ENCODE measurements around the gene PRRG4.

Gene PRRG4

GRCh38 chr11:32851251-32851650 is 21.5 kb downstream of the PRRG4 start:
- Histone ChIP-seq H2AK5ac (ENCODE audit: low read depth, low read length) (no peak overlapping the region), H2BK5ac (ENCODE audit: low read length) (no peak overlapping the region), H3K27me3 (ENCODE audit: control insufficient read depth in 3 of 3, insufficient read depth in 3 of 3, low read depth in 1 of 3, low read length in 3 of 3) (no peaks in the 10 kb centered on the region), H3K79me1 (ENCODE audit: low read depth, low read length) (no peaks in the 10 kb centered on the region), H2BK12ac (ENCODE audit: low read length) (no peak overlapping the region), H4K8ac (ENCODE audit: low read depth, low read length) (no peak overlapping the region), H3K27ac (replicated peaks; ENCODE audit: low read length) (no peak overlapping the region), H3K4me2 (ENCODE audit: insufficient read depth, low read length, poor library complexity, severe bottlenecking) (no peak overlapping the region), H3K4me1 (ENCODE audit: control insufficient read depth in 2 of 2, insufficient read depth in 1 of 2, low read depth in 1 of 2, low read length in 2 of 2) (no peaks in the 10 kb centered on the region), H3K36me3 (replicated peaks in 1 of 2; ENCODE audit: control insufficient read depth in 2 of 2, insufficient read depth in 2 of 2, low read length in 2 of 2) (no peaks in the 10 kb centered on the region), H2AFZ (ENCODE audit: low read length) (no peak overlapping the region), H2BK15ac (ENCODE audit: low read length) (no peak overlapping the region), H3K18ac (ENCODE audit: low read length) (no peak overlapping the region), H2BK120ac (ENCODE audit: low read depth, low read length) (no peak overlapping the region), H3K4ac (ENCODE audit: low read length) (no peak overlapping the region), H3K23ac (ENCODE audit: low read depth, low read length, poor library complexity) (no peak overlapping the region), H3K9ac (ENCODE audit: low read depth, low read length, poor library complexity) (no peak overlapping the region), H3K4me3 (ENCODE audit: low read length in 2 of 2) (no peak overlapping the region), H3K9me3 (replicated peaks in 1 of 2; ENCODE audit: control insufficient read depth in 2 of 2, insufficient read depth in 1 of 2, low read depth in 1 of 2, low read length in 2 of 2) (peaks cover 0 to 2% of the 10 kb centered on the region in 2 donors), H3K14ac (ENCODE audit: low read length) (no peak overlapping the region), H4K91ac (ENCODE audit: low read depth, low read length, poor library complexity) (no peak overlapping the region)
- no CpG with 5 or more reads among the region's 1 CpG for WGBS, 2 donors (ENCODE audit: extremely low coverage in 2 of 2, insufficient read length in 2 of 2, insufficient replicate concordance in 1 of 2)
- DNase-seq (ENCODE audit: low spot score), result no peak

GRCh38 chr11:32852207-32852606 is 22.5 kb downstream of the PRRG4 start:
- no peaks in the 10 kb centered on the region for H3K79me1 ChIP-seq (ENCODE audit: low read depth, low read length)
- H2BK120ac ChIP-seq (ENCODE audit: low read depth, low read length), result no peak overlapping the region
- H3K4me2 ChIP-seq (ENCODE audit: insufficient read depth, low read length, poor library complexity, severe bottlenecking), result no peak overlapping the region
- H3K36me3 ChIP-seq (replicated peaks in 1 of 2; ENCODE audit: control insufficient read depth in 2 of 2, insufficient read depth in 2 of 2, low read length in 2 of 2), result no peaks in the 10 kb centered on the region
- no peak overlapping the region for H4K91ac ChIP-seq (ENCODE audit: low read depth, low read length, poor library complexity)
- H2BK5ac ChIP-seq (ENCODE audit: low read length), result no peak overlapping the region
- no peak overlapping the region for H2AFZ ChIP-seq (ENCODE audit: low read length)
- no peak overlapping the region for H2BK15ac ChIP-seq (ENCODE audit: low read length)
- H2AK5ac ChIP-seq (ENCODE audit: low read depth, low read length), result no peak overlapping the region
- H3K27me3 ChIP-seq (ENCODE audit: control insufficient read depth in 3 of 3, insufficient read depth in 3 of 3, low read depth in 1 of 3, low read length in 3 of 3), result no peaks in the 10 kb centered on the region
- H4K8ac ChIP-seq (ENCODE audit: low read depth, low read length), result no peak overlapping the region
- no peak overlapping the region for H3K23ac ChIP-seq (ENCODE audit: low read depth, low read length, poor library complexity)
- no peak overlapping the region for H3K4me3 ChIP-seq (ENCODE audit: low read length in 2 of 2)
- no peak overlapping the region for H3K14ac ChIP-seq (ENCODE audit: low read length)
- H3K4me1 ChIP-seq (ENCODE audit: control insufficient read depth in 2 of 2, insufficient read depth in 1 of 2, low read depth in 1 of 2, low read length in 2 of 2), result no peaks in the 10 kb centered on the region
- no peak overlapping the region for H3K4ac ChIP-seq (ENCODE audit: low read length)
- H3K27ac ChIP-seq (replicated peaks; ENCODE audit: low read length), result no peak overlapping the region
- whole genome bisulfite sequencing, 2 donors (ENCODE audit: extremely low coverage in 2 of 2, insufficient read length in 2 of 2, insufficient replicate concordance in 1 of 2), result no CpG with 5 or more reads among the region's 4 CpGs
- H3K9me3 ChIP-seq (replicated peaks in 1 of 2; ENCODE audit: control insufficient read depth in 2 of 2, insufficient read depth in 1 of 2, low read depth in 1 of 2, low read length in 2 of 2), result peaks cover 0 to 2% of the 10 kb centered on the region in 2 donors
- H3K9ac ChIP-seq (ENCODE audit: low read depth, low read length, poor library complexity), result no peak overlapping the region
- H2BK12ac ChIP-seq (ENCODE audit: low read length), result no peak overlapping the region
- H3K18ac ChIP-seq (ENCODE audit: low read length), result no peak overlapping the region
- no peak for DNase-seq (ENCODE audit: low spot score)

DNA sequence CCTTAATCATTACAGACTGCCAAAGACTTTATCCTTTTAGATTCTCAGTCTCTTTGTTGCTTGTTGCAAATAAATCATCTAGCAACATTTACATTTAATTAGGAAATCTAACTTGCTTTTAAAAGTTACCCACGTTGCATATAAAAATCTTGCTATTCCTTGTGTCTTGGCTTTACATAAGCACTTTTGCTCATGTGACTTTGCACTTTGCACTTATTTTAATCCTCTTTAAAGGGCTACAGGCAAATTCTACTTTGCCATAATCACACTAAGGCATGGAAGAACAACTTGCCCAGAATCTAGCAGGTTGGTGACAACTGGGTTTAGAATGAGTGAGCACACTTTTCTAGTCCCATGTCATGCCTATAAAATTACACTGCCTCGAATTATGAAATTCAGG is 25.9 kb downstream of the PRRG4 start:
- no CpG with 5 or more reads among the region's 2 CpGs for WGBS, 2 donors (ENCODE audit: extremely low coverage in 2 of 2, insufficient read length in 2 of 2, insufficient replicate concordance in 1 of 2)
- Histone ChIP-seq H2AK5ac (ENCODE audit: low read depth, low read length) (no peak overlapping the region), H3K18ac (ENCODE audit: low read length) (no peak overlapping the region), H3K23ac (ENCODE audit: low read depth, low read length, poor library complexity) (no peak overlapping the region), H2BK15ac (ENCODE audit: low read length) (no peak overlapping the region), H4K91ac (ENCODE audit: low read depth, low read length, poor library complexity) (no peak overlapping the region), H3K4ac (ENCODE audit: low read length) (no peak overlapping the region), H2BK5ac (ENCODE audit: low read length) (no peak overlapping the region), H3K79me1 (ENCODE audit: low read depth, low read length) (no peaks in the 10 kb centered on the region), H4K8ac (ENCODE audit: low read depth, low read length) (no peak overlapping the region), H3K36me3 (replicated peaks in 1 of 2; ENCODE audit: control insufficient read depth in 2 of 2, insufficient read depth in 2 of 2, low read length in 2 of 2) (no peaks in the 10 kb centered on the region), H3K9ac (ENCODE audit: low read depth, low read length, poor library complexity) (no peak overlapping the region), H3K4me1 (ENCODE audit: control insufficient read depth in 2 of 2, insufficient read depth in 1 of 2, low read depth in 1 of 2, low read length in 2 of 2) (no peaks in the 10 kb centered on the region), H3K9me3 (replicated peaks in 1 of 2; ENCODE audit: control insufficient read depth in 2 of 2, insufficient read depth in 1 of 2, low read depth in 1 of 2, low read length in 2 of 2) (no peaks in the 10 kb centered on the region), H3K27ac (replicated peaks; ENCODE audit: low read length) (no peak overlapping the region), H3K4me3 (ENCODE audit: low read length in 2 of 2) (no peak overlapping the region), H3K27me3 (ENCODE audit: control insufficient read depth in 3 of 3, insufficient read depth in 3 of 3, low read depth in 1 of 3, low read length in 3 of 3) (peaks cover 0 to 4% (median 0%) of the 10 kb centered on the region in 3 experiments), H2BK12ac (ENCODE audit: low read length) (no peak overlapping the region), H2AFZ (ENCODE audit: low read length) (no peak overlapping the region), H3K4me2 (ENCODE audit: insufficient read depth, low read length, poor library complexity, severe bottlenecking) (no peak overlapping the region), H2BK120ac (ENCODE audit: low read depth, low read length) (no peak overlapping the region), H3K14ac (ENCODE audit: low read length) (no peak overlapping the region)
- no peak for DNase-seq (ENCODE audit: low spot score)

- H3K9ac ChIP-seq (ENCODE audit: low read depth, low read length, poor library complexity), result no peak overlapping the region
- no peaks in the 10 kb centered on the region for H3K9me3 ChIP-seq (replicated peaks in 1 of 2; ENCODE audit: control insufficient read depth in 2 of 2, insufficient read depth in 1 of 2, low read depth in 1 of 2, low read length in 2 of 2)
- no peak overlapping the region for H3K27ac ChIP-seq (replicated peaks; ENCODE audit: low read length)
- H2BK12ac ChIP-seq (ENCODE audit: low read length), result no peak overlapping the region
- H2AFZ ChIP-seq (ENCODE audit: low read length), result no peak overlapping the region
- H2BK5ac ChIP-seq (ENCODE audit: low read length), result no peak overlapping the region
- no peak overlapping the region for H2AK5ac ChIP-seq (ENCODE audit: low read depth, low read length)
- no peaks in the 10 kb centered on the region for H3K79me1 ChIP-seq (ENCODE audit: low read depth, low read length)
- peaks cover 0 to 9% (median 0%) of the 10 kb centered on the region in 3 experiments for H3K27me3 ChIP-seq (ENCODE audit: control insufficient read depth in 3 of 3, insufficient read depth in 3 of 3, low read depth in 1 of 3, low read length in 3 of 3)
- no peak for DNase-seq (ENCODE audit: low spot score)
- H3K4me1 ChIP-seq (ENCODE audit: control insufficient read depth in 2 of 2, insufficient read depth in 1 of 2, low read depth in 1 of 2, low read length in 2 of 2), result no peaks in the 10 kb centered on the region
- no peak overlapping the region for H3K14ac ChIP-seq (ENCODE audit: low read length)
- no peak overlapping the region for H2BK120ac ChIP-seq (ENCODE audit: low read depth, low read length)
- H3K4me3 ChIP-seq (ENCODE audit: low read length in 2 of 2), result no peak overlapping the region
- no peak overlapping the region for H4K8ac ChIP-seq (ENCODE audit: low read depth, low read length)
- no CpG with 5 or more reads among the region's 1 CpG for WGBS, 2 donors (ENCODE audit: extremely low coverage in 2 of 2, insufficient read length in 2 of 2, insufficient replicate concordance in 1 of 2)
- H3K18ac ChIP-seq (ENCODE audit: low read length), result no peak overlapping the region
- H4K91ac ChIP-seq (ENCODE audit: low read depth, low read length, poor library complexity), result no peak overlapping the region
- H3K4me2 ChIP-seq (ENCODE audit: insufficient read depth, low read length, poor library complexity, severe bottlenecking), result no peak overlapping the region
- no peaks in the 10 kb centered on the region for H3K36me3 ChIP-seq (replicated peaks in 1 of 2; ENCODE audit: control insufficient read depth in 2 of 2, insufficient read depth in 2 of 2, low read length in 2 of 2)
- no peak overlapping the region for H3K4ac ChIP-seq (ENCODE audit: low read length)
- H2BK15ac ChIP-seq (ENCODE audit: low read length), result no peak overlapping the region
- H3K23ac ChIP-seq (ENCODE audit: low read depth, low read length, poor library complexity), result no peak overlapping the region
Observed at GRCh38 chr11:32858731-32859130, 29.0 kb downstream of the PRRG4 start.

Measured in neuronal stem cell (in vitro differentiated cells).